Stimulated activated CD4-positive, alpha-beta T cell treated with anti-CD3 and anti-CD28 coated beads, Interleukin-1b, Interleukin-23, amount 100 ng/mL, for 24 hours (primary cell): Measurements from ENCODE around the gene SYAP1.
"Not testable (repeated sequence)": the region's sequence is repeated elsewhere in the genome, so short reads cannot be mapped to it uniquely, and the experiment has no call there.

Source experiments
- DNase-seq, 4 experiments: peaks; one replicate each; pipeline ENCODE4 v3.0.0-alpha.2; 2020; ENCODE audit warnings: low read depth in 4 of 4, low spot score in 1 of 4

Gene SYAP1, protein sequence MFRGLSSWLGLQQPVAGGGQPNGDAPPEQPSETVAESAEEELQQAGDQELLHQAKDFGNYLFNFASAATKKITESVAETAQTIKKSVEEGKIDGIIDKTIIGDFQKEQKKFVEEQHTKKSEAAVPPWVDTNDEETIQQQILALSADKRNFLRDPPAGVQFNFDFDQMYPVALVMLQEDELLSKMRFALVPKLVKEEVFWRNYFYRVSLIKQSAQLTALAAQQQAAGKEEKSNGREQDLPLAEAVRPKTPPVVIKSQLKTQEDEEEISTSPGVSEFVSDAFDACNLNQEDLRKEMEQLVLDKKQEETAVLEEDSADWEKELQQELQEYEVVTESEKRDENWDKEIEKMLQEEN

DNA sequence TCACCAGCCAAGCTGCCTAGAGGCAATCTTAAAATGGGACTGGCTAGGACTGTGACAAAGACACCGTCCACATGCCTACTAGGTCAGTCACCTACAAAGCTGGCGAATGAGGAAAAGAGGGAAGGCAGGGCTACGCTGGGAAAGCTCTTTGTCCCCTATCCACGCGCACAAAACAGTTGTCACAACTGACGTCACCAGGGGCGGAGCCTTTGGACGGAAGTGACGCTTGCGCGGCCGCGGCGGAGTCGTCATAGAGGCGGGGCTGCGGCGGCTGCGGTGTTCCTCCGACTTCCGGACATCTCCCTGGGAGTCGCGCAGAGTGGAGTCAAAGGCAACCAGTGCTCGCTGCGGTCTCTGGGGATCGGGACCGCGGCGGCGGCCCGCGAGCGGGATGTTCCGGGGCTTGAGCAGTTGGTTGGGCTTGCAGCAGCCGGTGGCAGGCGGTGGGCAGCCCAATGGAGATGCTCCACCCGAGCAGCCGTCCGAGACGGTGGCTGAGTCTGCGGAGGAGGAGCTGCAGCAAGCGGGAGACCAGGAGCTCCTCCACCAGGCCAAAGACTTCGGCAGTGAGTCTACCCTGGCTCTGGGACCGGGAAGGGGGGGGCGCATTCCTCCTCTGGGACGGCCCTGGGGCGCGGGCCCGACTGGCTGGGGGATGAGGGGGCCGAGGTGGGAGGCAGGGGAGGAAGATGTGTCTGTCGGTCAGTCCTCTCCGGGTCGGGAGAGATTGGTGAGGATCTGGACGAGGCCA, at the start of gene SYAP1:
Gene SYAP1 (plus strand): TSS at position 279 of the 751 bp plus-strand sequence. CDS start 113 bp downstream, at position 392.
- peak; percentile 79 to 97 (median 82) for DNase-seq

DNA sequence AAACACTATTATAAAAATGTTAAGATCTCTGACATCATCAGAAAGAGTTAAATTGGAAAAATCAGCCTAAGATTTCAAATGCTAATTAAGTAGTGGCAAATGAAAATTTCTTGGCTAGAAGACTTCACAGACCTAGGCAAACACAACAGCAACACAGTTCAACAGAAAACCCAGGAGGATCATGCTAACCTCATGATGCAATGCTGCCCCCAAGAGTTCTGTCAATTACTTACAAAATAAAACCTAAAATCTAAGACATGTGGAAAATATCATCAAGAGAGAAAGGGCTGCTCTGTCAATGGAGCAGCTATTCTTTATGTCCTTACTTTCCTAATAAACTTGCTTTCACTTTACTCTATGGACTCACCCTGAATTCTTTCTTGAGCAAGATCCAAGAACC, 48.4 kb upstream of the SYAP1 start:
- no peak for DNase-seq

DNA sequence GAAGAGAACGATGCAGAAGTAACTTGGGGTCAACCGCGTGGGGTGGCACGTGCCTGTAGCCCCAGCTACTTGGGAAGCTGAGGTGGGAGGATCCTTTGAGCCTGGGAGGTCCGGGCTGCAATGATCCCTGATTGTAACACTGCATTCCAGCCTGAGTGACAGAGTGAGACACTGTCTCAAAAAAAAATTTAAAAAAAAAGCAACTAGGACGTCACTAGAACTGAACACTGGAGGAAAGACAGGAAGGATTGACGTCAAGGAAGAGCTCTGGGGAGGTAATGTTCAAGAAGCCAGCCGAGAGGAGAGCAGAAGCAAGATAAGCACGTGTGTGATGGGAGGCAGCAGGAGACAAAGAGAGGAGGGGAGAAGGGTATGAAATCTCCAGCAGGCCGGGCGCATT, 40.7 kb upstream of the SYAP1 start:
- no peak for DNase-seq

DNA sequence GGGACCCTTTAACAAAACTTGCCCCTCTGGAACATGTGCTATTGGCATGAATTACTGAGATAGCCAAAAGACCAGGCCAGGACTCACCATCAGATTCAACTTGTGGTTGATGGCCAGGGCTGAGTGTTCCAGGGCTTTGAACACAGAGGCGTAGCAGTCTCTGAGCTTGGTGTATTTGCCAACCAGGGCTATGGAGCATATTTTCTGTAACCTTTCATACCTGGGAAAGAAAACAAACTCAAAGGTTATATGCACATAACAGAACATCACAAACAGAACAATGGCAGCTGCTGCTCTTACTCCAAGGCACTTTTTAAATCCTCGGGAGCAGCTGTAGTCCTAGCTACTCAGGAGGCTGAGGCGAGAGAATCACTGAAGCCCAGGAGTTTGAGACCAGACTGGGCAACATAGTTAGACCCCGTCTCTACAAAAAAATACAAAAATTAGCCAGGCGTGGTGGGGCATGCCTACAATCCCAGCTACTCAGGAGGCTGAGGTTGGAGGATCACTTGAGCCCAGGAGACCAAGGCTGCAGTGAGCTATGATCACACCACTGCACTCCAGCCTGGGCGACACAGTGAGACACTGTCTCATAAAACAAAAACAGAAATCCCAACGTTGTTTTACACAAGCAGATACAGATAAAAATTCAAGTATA, 36.3 kb upstream of the SYAP1 start:
- DNase-seq = no peak

DNA sequence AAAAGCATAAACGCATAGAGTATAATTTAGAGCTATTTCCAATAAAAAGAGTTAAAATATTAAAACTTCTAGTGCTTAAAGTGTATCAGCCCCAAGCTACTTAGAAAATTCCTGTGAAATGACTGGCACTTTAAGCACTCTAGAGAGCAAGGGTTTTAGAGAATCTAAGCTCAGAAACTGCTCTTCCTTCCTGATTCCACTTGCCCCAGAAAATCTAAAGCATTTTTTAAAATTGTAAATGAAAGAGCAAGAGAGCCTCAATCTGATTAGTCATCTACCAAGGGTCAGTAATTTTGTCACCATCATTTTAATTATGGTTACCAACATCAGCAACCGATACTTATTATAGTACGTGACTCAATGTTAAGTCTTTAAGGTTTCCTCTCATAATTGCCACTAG, 31.9 kb upstream of the SYAP1 start:
- no peak for DNase-seq

DNA sequence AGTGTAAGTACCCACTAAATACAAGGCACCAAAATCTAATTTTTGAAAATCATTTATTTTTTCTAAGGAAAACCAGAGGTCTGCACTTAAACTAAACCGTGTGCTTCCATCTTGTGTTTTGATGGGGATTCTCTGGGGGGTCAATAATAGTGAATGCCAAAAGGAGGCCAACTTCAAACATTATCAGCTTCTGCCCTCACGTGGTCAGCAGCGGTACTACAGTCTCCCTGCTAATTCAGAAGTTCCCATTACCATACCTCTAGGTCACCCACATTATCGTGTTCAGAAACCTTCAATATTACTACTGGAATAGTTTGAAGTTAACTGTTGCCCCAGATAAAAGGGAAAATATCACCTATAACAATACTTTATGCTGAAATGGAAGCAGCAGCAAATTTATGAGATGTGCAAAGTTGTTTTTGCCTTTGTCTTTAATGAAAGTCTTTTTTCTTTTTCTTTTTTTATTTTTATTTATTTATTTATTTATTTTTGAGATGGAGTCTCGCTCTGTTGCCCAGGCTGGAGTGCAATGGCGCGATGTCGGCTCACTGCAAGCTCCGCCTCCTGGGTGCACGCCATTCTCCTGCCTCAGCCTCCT, 24.2 kb upstream of the SYAP1 start:
- peak in 3 of 4 experiments; percentile 30 to 65 (median 35) for DNase-seq

DNA sequence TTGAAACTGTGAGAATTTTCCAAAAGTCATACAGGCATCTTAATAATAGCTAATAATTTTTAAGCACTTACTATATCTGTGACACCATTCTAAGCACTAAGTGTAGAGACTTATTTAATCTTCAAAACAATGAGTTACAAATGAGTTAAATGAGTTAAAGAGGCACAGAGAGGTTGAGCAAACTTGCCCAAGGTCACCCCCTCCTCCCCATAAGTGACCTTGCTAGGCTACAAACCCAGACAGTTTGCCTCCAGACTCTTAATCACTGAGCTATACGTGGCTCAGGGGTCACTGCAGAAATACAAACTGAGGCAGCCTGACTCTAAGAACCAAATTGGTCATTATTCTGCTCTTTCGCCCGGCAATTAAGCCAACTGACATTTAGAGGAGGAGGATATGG, 22.5 kb upstream of the SYAP1 start:
- DNase-seq = no peak

DNA sequence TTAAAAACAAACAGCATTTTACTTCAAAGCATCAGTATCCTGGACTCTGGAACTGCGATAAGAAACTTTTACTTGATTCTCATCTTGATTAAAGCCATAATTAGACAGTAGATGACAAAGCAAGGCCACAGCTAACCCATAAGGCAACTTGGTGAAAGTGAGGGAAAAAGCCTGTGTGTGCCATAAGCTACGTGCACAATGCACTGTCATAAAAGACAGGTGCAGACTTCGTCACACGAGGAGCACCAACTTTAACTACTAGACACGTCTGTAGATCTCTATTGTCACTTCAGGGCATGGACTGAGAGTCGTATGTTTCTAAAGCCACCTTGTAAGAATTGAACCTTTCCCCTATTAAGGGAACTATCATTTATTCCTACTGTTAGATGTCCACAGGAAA, 20.0 kb upstream of the SYAP1 start:
- DNase-seq = no peak

DNA sequence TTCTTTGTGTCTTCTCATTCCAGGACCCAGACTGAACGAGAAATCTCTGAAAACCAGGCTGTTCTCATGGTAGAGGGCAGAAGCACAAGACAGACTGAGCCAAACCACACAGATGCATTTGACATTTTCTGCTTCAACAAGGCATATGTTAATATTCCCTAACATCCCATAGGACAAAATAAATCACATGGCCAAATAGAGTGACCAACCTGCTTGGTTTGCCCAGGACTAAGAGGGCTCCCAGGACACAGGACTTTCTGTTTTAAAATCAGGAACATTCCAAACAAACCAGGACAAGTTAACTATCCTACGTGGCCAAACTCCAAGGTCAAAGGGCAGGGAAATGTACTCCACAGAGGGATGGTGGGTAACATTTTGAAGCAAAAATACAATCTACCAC, 18.7 kb upstream of the SYAP1 start:
- DNase-seq = no peak

DNA sequence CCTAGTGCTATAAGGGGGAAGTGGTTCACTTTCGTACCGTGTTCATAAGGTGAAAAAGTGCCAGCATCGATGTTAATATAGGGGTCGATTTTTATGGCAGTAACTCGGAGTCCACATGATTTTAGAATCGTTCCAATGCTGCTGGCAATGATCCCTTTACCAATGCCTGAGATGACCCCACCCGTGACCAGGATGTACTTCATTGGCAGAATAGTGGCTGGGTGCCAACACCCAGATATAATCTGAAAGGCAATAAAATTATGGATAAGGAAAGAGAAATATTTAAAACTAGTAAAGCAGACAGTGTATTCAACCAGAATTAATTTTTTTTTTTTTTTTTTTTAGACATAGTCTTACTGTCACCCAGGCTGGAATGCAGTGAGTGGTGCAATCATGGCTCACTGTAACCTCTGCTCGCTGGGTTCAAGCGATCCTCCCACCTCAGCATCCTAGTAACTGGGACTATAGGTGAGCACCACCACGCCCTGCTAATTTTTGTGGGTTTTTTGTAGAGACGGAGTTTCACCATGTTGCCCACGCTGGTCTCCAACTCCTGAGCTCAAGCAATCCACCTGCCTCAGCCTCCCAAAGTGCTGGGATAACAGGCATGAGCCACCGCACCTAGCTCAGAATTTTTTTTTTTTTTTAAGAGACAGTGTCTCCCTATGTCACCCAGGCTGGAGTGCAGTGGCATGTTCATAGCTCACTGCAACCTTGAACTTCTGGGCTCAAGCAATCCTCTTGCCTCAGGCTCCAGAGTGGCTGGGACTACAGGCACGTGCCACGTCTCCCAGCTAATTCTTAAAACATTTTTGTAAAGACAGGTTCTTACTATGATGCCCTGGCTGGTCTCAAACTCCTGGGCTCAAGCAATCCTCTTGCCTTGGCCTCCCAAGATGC, 16.5 kb upstream of the SYAP1 start:
- no peak for DNase-seq

DNA sequence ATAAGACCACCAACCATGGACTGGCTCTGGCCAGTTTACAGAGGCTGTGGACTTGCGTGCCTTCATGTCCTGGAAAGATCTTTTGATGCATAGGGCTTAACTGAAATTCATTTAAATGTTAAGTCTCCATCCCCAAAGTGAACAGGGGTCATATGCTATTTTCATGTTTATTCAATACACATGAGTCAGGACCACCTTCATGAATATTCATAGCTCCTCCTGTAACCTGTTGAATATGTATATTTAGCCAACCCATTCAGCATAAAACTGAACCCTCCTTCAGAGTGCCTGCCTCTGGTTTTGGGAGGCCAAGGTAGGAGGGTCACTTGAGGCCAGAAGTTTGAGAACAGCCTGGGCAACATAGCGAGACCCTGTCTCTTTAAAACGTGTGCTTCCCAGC, 14.0 kb upstream of the SYAP1 start:
- no peak for DNase-seq

DNA sequence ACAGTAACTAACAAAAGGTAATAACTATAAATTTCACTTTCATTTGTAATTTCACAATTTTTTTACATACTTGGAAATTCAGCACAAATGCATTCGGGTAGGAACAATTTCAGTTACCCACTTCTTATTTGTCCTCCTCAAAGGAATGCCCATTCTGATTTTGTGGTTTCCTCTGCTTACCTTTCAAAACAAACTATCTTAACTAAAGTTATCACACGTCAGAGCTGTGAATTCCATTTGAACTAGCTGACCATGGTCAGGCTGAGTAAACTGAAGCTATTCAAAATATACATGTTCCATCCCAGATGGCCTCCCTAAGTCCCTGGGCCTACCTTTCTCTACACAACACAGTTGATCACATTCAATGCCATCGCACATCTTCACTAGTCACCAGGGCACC, 11.4 kb upstream of the SYAP1 start:
- no peak for DNase-seq

DNA sequence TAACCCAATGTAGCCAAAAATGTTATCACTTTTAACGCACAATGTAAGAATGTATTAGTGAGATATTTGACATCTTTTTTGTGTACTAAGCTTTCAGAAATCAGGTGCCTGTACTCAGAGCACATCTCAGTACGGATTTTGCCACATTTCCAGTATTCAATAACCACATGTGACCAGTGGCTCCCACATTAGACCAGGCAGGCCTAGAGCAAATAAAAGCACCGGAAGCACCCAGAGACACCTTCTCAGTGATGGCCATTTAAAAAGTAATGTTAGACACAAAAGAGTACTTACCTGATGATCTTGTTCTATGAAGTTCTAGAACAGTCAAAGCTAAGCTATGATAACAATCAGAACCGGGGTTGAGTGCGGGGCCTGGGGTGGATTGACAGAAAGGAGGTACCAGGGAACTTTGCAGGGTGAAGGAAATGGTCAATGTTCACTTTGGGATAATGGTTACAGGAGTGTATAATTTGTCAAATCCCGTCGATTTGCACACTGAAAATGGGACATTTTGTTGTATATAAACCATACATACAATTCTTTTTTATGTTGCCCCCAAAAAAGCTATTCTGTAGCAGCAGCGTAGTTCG, 8.1 kb upstream of the SYAP1 start:
- no peak for DNase-seq

DNA sequence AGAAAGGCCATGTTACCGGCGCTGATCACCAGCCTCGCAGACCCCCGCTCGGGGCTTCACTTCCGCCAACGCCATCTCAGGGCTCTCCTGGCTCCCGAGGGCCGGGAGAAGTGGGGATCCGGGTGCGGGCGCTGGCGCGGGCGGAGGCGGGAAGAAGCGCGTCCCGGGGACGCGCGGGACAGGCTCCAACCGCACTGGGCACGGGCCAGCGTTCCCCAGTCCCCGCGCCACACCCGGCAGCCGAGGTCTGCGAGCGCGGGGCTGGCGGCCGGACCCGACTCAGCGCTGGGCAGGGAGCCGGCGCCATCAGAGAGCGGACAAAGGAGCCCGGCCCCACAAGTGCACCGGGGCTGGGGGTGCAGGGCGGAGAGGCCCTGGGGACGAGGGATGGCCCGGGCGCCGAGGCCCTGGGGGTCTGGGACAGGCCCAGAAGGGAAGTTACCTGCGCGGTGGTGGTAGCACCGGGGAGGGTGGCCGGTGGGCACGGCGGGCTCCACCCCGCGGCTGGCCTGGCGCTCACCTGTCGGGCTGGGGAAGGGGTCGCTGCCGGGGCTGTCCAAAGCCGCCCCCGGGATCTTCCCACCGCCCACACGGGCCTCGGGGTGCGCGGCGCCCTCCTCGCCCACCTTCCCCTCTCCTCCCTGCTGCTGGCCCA, 7.4 kb upstream of the SYAP1 start:
- DNase-seq = no peak

DNA sequence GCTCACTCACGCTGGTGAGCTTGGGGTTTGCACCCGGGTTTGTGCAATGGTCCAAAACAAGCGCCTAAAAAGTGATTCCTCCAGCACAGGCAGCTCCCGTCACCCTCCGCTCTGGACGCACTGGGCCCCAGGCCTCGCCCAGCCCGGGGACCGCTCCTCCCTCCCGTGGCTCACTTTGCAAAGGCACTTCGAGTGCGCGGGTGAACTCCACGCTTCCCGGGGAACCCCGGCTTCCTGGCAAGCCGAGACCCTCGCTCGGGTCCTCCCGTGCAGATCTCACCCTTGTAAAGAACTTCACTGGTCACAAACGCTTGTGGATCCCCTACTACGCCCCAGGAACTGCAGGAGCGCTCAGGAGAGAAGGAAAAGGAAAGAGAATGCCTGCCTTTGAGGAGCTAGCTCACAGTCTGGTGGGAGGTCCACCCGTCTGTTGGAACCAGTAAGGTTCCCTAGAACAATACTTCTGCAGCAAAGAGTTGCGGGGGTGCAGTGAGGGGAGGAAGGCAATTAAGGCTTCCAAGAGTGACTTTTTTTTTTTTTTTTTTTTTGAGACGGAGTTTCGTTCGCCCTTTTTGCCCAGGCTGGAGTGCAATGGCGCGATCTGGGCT, 6.8 kb upstream of the SYAP1 start, which contains the start of gene CTPS2:
Gene CTPS2 (minus strand): TSS at position 122 of the 608 bp plus-strand sequence. CDS start 9,767 bp downstream, outside the sequence.
- peak in 2 of 4 experiments; percentile 33 to 36 for DNase-seq

DNA sequence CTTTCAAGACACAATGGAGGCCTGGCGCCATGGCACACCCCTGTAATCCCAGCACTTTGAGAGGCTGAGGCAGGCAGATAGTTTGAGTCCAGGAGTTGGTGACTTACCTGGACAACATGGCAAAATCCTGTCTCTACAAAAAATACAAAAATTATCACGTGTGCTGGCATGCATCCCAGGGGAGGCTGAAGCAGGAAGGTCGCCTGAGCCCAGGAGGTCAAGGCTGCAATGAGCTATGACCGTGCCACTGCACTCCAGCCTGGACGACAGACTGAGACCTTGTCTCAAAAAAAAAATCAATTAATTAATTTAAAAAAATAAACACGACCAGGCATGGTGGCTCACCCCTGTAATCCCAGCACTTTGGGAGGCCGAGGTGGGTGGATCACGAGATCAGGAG, 4.9 kb upstream of the SYAP1 start:
- no peak for DNase-seq

DNA sequence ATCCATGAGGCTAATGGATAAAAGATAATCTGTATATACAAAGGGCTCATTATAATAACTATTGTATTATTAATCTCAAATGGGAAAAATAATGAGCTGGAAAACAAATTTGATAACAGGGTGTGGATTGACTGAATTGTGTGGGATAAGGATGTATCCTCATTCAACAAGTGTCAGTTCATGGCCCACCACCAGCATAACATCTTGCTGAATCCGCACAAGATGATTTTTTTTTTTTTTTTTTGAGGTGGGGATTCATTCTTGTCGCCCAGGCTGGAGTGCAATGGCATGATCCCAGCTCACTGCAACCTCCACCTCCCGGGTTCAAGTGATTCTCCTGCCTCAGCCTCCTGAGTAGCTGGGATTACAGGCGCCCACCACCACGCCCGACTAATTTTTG, 3.8 kb upstream of the SYAP1 start:
- DNase-seq = not testable (repeated sequence)

DNA sequence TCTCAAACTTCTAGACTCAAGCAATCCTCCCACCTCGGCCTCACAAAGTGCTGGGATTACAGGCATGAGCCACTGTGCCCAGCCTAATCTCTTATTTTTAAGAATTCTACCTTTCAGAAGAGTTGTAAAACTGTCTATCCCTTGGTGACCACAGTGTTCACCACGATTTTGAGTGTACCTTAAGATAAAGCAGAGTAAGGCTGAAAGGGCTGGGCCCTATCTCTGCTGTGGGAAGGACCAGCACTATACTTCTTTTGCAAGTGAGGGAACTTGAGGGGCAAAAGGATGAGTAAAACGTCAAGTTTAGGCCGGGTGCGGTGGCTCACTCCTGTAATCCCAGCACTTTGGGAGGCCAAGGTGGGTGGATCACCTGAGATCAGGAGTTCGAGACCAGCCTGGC, 3.0 kb upstream of the SYAP1 start:
- not testable (repeated sequence) for DNase-seq

DNA sequence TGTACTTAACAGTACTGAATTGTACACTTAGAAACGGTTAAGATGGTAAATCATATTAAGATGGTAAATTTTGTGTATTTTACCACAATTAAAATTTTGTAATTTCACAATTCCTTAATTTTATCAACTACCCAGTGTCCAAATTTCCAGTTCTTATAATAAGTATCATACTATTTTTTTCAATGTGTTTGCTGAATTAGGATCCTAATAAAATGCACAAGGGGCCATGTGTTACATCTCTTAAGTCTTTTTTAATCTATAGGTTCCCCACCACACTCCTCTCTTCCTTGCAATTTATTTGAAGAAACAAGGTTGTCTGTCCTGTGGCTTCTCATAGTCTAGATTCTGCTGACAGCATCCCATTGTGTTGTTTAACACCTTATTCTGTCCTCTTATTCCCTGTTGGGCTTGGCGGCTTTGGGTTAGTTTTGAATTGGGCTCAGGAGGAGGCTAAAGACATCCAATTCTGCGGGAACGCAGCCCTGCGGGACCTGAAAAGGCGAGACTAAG, 533 bp upstream of the SYAP1 start:
- no peak for DNase-seq
